Measurements from ENCODE around the gene CUX1.
A peak's percentile ranks its signal among the peaks of the same experiment; 100 is the strongest.
"Not testable (repeated sequence)": the region's sequence is repeated elsewhere in the genome, so short reads cannot be mapped to it uniquely, and the experiment has no call there.

CUX1 gene

GRCh38 chr7:102128303-102128702, 310.9 kb downstream of the CUX1 start:
- Histone ChIP-seq H3K36me3 (peaks cover 56% of the 10 kb centered on the region), H3K4me3 (ENCODE audit: low read depth in 1 of 2, low read length in 1 of 2) (no peak overlapping the region), H3K27me3 (no peaks in the 10 kb centered on the region), H3K4me1 (ENCODE audit: control insufficient read depth in 1 of 2, insufficient read depth in 1 of 2, low read depth in 1 of 2, low read length in 1 of 2) (peaks cover 0 to 6% of the 10 kb centered on the region in 2 experiments), H3K27ac (no peak overlapping the region), H3K9me3 (no peaks in the 10 kb centered on the region)
- TF ChIP-seq CTCF (IDR thresholded peaks at IDR 0.05): no peak

GRCh38 chr7:102129636-102130370, 312.4 kb downstream of the CUX1 start:
- no peaks in the 10 kb centered on the region for H3K9me3 ChIP-seq
- no peak for TF ChIP-seq CTCF (IDR thresholded peaks at IDR 0.05)
- H3K27me3 ChIP-seq: no peaks in the 10 kb centered on the region
- no peak overlapping the region for H3K27ac ChIP-seq
- H3K4me3 ChIP-seq (ENCODE audit: low read depth in 1 of 2, low read length in 1 of 2): no peak overlapping the region
- peaks cover 57% of the 10 kb centered on the region for H3K36me3 ChIP-seq
- H3K4me1 ChIP-seq (ENCODE audit: control insufficient read depth in 1 of 2, insufficient read depth in 1 of 2, low read depth in 1 of 2, low read length in 1 of 2): peaks cover 0 to 6% of the 10 kb centered on the region in 2 experiments

- H3K4me1 ChIP-seq (ENCODE audit: control insufficient read depth in 1 of 2, insufficient read depth in 1 of 2, low read depth in 1 of 2, low read length in 1 of 2): peaks cover 0 to 6% of the 10 kb centered on the region in 2 experiments
- no peaks in the 10 kb centered on the region for H3K9me3 ChIP-seq
- peaks cover 43% of the 10 kb centered on the region for H3K36me3 ChIP-seq
- H3K27ac ChIP-seq: no peak overlapping the region
- H3K27me3 ChIP-seq: no peaks in the 10 kb centered on the region
- H3K4me3 ChIP-seq (ENCODE audit: low read depth in 1 of 2, low read length in 1 of 2): no peak overlapping the region
- TF ChIP-seq CTCF (IDR thresholded peaks at IDR 0.05): no peak
Measured at GRCh38 chr7:102132209-102132752, 314.9 kb downstream of the CUX1 start.

GRCh38 chr7:102138676-102139075, 321.2 kb downstream of the CUX1 start:
- H3K4me3 ChIP-seq (ENCODE audit: low read depth in 1 of 2, low read length in 1 of 2): no peak overlapping the region
- no peaks in the 10 kb centered on the region for H3K27me3 ChIP-seq
- peaks cover 37% of the 10 kb centered on the region for H3K36me3 ChIP-seq
- H3K9me3 ChIP-seq: no peaks in the 10 kb centered on the region
- TF ChIP-seq CTCF (IDR thresholded peaks at IDR 0.05): no peak
- no peak overlapping the region for H3K27ac ChIP-seq
- peaks cover 7 to 9% of the 10 kb centered on the region in 2 experiments for H3K4me1 ChIP-seq (ENCODE audit: control insufficient read depth in 1 of 2, insufficient read depth in 1 of 2, low read depth in 1 of 2, low read length in 1 of 2)

GRCh38 chr7:102140952-102141370, 323.5 kb downstream of the CUX1 start:
- Histone ChIP-seq H3K36me3 (peaks cover 26% of the 10 kb centered on the region), H3K27me3 (no peaks in the 10 kb centered on the region), H3K9me3 (no peaks in the 10 kb centered on the region), H3K4me1 (ENCODE audit: control insufficient read depth in 1 of 2, insufficient read depth in 1 of 2, low read depth in 1 of 2, low read length in 1 of 2) (peaks cover 7 to 9% of the 10 kb centered on the region in 2 experiments), H3K4me3 (ENCODE audit: low read depth in 1 of 2, low read length in 1 of 2) (no peak overlapping the region), H3K27ac (peak overlapping the region; percentile 68)
- no peak for TF ChIP-seq CTCF (IDR thresholded peaks at IDR 0.05)

- H3K4me1 ChIP-seq (ENCODE audit: control insufficient read depth in 1 of 2, insufficient read depth in 1 of 2, low read depth in 1 of 2, low read length in 1 of 2); H3K27ac ChIP-seq; H3K4me3 ChIP-seq (ENCODE audit: low read depth in 1 of 2, low read length in 1 of 2); H3K9me3 ChIP-seq; H3K27me3 ChIP-seq: not testable (repeated sequence)
- H3K36me3 ChIP-seq: peaks cover 26% of the 10 kb centered on the region
Measured at GRCh38 chr7:102142433-102142832, 325.0 kb downstream of the CUX1 start.

Measured in neutrophil (primary cell).